Neutrophil (primary cell): Measurements from ENCODE around the gene ARRDC2.

ENCODE experiments used
- H3K27ac ChIP-seq: fragments of 200-600 bp; sonication (generic); 2 replicates; pipeline ENCODE4 v1.5.1; 2016; ENCODE audit warnings: mild to moderate bottlenecking, moderate library complexity
- H3K27me3 ChIP-seq: fragments of 200-600 bp; sonication (generic); 2 replicates; pipeline ENCODE4 v1.6.0; 2016; ENCODE audit warnings: mild to moderate bottlenecking
- H3K36me3 ChIP-seq: fragments of 200-600 bp; sonication (generic); 2 replicates; pipeline ENCODE4 v1.5.1; 2017
- H3K4me1 ChIP-seq, 2 experiments: fragments of 200-600 bp in 1 of 2; sonication (generic) in 1 of 2; 1 replicate in 1 of 2; 2 replicates in 1 of 2; pipeline versions ENCODE4 v1.5.1 to v1.6.1; 2013 to 2016; ENCODE audit warnings: low read depth in 1 of 2, low read length in 1 of 2, mild to moderate bottlenecking in 1 of 2, moderate library complexity in 1 of 2; ENCODE audit not compliant: control insufficient read depth in 1 of 2, insufficient read depth in 1 of 2
- H3K4me3 ChIP-seq, 2 experiments: fragments of 200-600 bp in 1 of 2; sonication (generic) in 1 of 2; 1 replicate in 1 of 2; 2 replicates in 1 of 2; pipeline ENCODE4 v1.5.1; 2013 to 2016; ENCODE audit warnings: low read depth in 1 of 2, low read length in 1 of 2, mild to moderate bottlenecking in 1 of 2, moderate library complexity in 1 of 2
- H3K9me3 ChIP-seq: fragments of 200-600 bp; sonication (generic); 2 replicates; pipeline ENCODE4 v1.5.1; 2016
- TF ChIP-seq, protein P1 (sequence below): fragments of 200-600 bp; sonication (generic); IDR thresholded peaks from 2 replicates; pipeline ENCODE4 v1.5.1; 2016; ENCODE audit warnings: antibody characterized with exemption

The ARRDC2 gene

DNA sequence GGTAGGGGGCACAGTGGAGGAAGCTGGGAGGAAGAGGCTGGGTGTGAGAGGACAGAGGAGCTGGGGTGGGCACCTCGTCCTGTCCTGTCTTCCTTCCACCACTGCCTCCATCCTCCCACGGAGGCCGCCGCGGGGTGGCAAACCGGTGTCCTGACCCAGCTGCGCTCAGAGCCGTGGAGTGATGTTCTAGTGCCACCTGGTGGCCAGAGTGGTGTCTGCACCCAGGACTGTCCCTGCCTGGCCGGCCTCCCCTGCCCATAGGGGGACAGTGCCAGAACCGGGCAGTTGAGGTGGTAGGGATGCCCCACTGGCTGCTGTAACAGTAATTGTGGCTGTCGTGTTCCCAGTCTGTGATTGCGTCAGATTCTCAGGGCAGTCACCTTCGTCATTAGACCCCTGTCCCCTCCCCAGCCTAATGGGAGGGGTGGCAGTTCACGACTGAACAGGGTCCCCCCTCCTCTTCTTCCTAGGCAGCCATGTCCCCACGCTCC is 11.1 kb upstream of the ARRDC2 start:
- no peak overlapping the region for H3K4me3 ChIP-seq
- no peaks in the 10 kb centered on the region for H3K36me3 ChIP-seq
- H3K27me3 ChIP-seq = peaks cover 36% of the 10 kb centered on the region
- peaks cover 7 to 13% of the 10 kb centered on the region in 2 experiments for H3K4me1 ChIP-seq
- H3K27ac ChIP-seq = no peak overlapping the region
- TF ChIP-seq, protein P1, sequence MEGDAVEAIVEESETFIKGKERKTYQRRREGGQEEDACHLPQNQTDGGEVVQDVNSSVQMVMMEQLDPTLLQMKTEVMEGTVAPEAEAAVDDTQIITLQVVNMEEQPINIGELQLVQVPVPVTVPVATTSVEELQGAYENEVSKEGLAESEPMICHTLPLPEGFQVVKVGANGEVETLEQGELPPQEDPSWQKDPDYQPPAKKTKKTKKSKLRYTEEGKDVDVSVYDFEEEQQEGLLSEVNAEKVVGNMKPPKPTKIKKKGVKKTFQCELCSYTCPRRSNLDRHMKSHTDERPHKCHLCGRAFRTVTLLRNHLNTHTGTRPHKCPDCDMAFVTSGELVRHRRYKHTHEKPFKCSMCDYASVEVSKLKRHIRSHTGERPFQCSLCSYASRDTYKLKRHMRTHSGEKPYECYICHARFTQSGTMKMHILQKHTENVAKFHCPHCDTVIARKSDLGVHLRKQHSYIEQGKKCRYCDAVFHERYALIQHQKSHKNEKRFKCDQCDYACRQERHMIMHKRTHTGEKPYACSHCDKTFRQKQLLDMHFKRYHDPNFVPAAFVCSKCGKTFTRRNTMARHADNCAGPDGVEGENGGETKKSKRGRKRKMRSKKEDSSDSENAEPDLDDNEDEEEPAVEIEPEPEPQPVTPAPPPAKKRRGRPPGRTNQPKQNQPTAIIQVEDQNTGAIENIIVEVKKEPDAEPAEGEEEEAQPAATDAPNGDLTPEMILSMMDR = peak; percentile 98
- no peaks in the 10 kb centered on the region for H3K9me3 ChIP-seq

DNA sequence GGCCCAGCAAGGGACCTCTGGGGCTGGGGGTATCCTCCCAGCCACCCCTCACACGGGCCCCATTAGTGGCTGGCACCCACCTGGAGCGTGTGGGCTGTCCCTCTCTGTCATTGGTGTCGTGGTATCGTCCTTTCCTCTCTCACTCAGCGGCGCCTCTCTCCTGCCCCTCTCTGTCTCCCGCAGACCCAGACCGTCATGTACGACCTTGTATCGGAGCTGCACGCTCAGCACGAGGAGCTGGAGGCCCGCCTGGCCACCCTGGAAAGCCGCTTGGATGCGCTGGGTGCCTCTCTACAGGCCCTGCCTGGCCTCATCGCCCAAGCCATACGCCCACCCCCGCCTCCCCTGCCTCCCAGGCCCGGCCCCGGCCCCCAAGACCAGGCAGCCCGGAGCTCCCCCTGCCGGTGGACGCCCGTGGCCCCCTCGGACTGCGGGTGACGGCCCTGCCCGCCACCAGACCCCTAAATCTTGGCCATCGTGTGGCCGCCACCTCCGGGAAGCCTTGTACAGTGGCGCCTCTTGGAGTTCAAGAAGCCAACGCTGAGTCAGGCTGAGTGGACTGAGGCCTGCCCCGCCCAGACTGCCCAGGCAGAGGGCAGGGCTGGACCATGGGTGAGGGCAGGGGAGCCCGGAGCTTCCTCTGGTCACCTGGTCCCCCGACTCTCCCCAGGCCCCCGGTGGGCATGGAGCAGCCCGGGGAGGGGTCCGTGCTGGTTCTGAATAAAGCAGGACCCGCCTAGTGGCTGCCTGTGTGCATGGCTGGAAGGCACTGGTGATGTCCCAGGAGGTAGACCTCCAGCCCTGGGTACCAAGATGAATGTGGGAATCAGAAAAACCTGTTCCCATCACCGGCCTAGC is 9.8 kb upstream of the ARRDC2 start:
- no peaks in the 10 kb centered on the region for H3K36me3 ChIP-seq
- no peaks in the 10 kb centered on the region for H3K9me3 ChIP-seq
- TF ChIP-seq, protein P1 = no peak
- peaks cover 20 to 26% of the 10 kb centered on the region in 2 experiments for H3K4me1 ChIP-seq
- no peak overlapping the region for H3K27ac ChIP-seq
- peaks cover 36% of the 10 kb centered on the region for H3K27me3 ChIP-seq
- H3K4me3 ChIP-seq = no peak overlapping the region

DNA sequence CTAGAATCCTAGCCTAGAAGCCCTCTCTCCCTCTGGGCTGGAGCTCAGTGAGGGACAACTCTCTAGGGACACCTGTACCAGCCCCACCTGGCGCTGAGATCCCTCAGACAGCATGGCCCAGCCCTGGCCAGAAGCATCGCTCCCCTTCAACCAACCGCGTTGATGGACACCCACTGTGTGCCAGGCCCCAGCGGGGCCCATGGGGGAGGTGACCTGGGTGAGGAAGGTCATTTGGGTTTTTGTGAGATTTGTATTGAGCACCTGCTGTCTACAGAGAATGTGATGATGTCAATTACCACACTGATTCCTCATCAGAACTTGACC is 9.2 kb upstream of the ARRDC2 start:
- Histone ChIP-seq H3K27me3 (peaks cover 30% of the 10 kb centered on the region), H3K36me3 (no peaks in the 10 kb centered on the region), H3K9me3 (no peaks in the 10 kb centered on the region), H3K4me3 (no peak overlapping the region), H3K27ac (no peak overlapping the region), H3K4me1 (peaks cover 21 to 29% of the 10 kb centered on the region in 2 experiments)
- TF ChIP-seq, protein P1 = no peak

DNA sequence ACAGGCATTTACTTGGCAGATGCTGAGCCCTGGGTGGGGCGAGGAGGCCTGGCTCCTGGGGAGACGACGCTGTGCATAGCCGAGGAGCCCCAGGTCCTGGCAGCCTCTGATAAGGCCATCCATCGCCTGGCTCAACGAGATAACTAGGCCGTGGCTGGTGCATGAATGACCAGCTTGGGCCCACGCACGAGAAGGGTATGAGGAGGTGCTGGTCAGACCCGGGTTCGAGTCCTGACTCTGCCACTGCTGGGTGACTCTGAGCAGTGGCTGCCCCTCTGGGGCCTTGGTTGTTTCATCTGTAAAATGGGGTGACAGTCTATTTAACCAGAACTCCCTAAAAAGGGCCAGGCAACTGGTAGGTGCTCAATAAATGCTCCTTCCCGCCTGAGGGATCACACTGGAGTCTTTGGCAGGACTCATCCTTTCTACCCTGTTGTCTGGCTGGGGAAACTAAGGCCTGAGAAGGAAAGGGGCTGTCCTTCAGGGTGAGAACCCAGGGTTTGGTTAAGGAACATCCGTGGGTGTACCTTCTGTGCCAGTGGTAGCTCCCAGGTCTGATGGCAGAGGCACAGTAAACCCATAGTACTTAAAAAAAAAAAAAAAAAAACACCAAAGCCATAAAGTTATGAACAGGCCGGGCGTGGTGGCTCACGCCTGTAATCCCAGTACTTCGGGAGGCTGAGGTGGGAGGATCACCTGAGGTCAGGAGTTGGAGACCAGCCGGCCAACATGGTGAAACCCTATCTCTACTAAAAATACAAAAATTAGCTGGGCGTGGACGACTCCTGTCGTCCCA is 8.1 kb upstream of the ARRDC2 start:
- Histone ChIP-seq H3K4me1 (peaks cover 21 to 29% of the 10 kb centered on the region in 2 experiments), H3K27ac (peak overlapping the region; percentile 89), H3K9me3 (no peaks in the 10 kb centered on the region), H3K27me3 (peaks cover 19% of the 10 kb centered on the region), H3K36me3 (no peaks in the 10 kb centered on the region), H3K4me3 (peak overlapping the region in 1 of 2 experiments; percentile 77)
- TF ChIP-seq, protein P1 = no peak

DNA sequence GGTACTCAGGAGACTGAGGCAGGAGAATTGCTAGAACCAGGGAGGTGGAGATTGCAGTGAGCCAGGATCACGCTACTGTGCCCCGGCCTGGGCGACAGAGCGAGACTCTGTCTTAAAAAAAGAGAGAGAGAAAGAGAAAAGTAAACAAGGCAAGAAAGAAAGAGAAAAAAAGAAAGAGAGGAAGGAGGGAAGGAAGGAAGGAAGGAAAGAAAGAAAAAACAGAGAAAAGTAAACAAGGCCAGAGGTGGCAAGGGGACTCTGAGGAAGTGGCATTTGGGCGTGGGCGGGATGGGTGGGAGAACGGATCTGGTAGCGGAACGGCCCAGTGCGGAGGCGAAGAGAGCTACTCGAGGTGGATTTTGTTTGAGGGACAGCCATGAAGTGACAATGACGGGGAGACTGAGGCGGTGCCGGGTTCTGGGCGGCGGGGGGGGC is 7.5 kb upstream of the ARRDC2 start:
- Histone ChIP-seq H3K9me3 (no peaks in the 10 kb centered on the region), H3K27me3 (peaks cover 13% of the 10 kb centered on the region), H3K4me3 (peak overlapping the region; percentile 77 to 88), H3K4me1 (peaks cover 21 to 29% of the 10 kb centered on the region in 2 experiments), H3K36me3 (no peaks in the 10 kb centered on the region), H3K27ac (peak overlapping the region; percentile 89)
- TF ChIP-seq, protein P1 = no peak
